ENCODE results near the gene LENG8. TPM values are rescaled to one million over a fixed set of nuclear protein-coding genes. Genes with fewer than 3 reads are reported as not detected.

LENG8 gene
- total RNA-seq, 1 experiment from 2014 or later, result 55.5 TPM

DNA sequence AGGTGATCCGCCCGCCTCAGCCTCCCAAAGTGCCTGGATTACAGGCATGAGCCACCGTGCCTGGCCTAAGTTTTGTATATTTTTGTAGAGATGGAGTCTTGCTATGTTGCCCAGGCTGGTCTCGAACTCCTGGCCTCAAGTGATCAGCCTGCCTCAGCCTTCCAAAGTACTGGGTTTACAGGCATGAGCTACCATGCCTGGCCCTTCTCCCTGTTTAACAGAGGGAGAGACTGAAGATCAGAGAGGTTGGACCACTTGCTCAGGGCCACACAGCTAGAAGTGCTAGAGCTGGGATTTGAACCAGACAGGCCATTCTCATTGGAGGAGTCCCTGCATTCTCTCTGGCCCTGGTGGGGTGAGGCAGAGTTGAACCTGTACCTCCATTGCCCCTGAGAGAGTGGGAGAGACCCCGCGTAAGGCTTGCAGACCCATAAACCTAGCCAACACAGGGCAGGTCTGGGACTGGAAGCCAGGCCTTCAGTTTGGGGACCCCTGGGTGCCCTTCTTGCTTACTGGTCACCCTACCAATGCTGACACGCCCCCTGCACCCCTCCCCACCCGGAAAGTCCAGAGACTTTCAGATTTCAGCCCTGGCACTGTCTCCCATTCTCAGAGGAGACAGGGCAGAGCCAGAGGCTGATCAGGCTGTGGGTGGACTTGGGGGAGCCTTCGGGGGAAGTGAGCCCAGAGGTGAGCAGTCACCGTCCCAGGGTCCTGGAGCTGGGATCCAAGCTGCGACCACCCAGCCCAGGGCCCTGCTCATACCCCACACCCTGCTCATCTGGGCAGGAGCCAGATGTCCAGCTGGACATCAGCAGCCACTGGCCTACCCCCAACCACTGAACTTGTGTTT lies 20.4 kb upstream of the LENG8 start:
- POLR2A ChIA-PET (ENCODE audit: unreplicated experiment), result no interaction called here
- DNase-seq (no peak), ATAC-seq (no peak)
- CTCF ChIA-PET, result no interaction called here
- H3K4me3 ChIP-seq (ENCODE audit: low read length), result no peak overlapping the region
- H3K9me3 ChIP-seq (ENCODE audit: low read length), result no peaks in the 10 kb centered on the region
- intact Hi-C loops (cut with micrococcal nuclease), result no loop called here
- H3K9me2 ChIP-seq (replicated peaks; ENCODE audit: low read length), result no peaks in the 10 kb centered on the region
- peaks cover 34% of the 10 kb centered on the region for H3K4me1 ChIP-seq (ENCODE audit: insufficient read depth, low read length)
- TF ChIP-seq CTCF (conservative IDR thresholded peaks at IDR 0.05; ENCODE audit: low read depth, low read length) (no peak), EZH2phosphoT487 (IDR thresholded peaks at IDR 0.05; ENCODE audit: borderline replicate concordance, low read length) (no peak)
- H4K20me1 ChIP-seq (ENCODE audit: low read length), result no peaks in the 10 kb centered on the region
- no TSS peak for BruUV-seq (replicated peaks)
- H3F3A ChIP-seq (ENCODE audit: low read length, unreplicated experiment), result no peaks in the 10 kb centered on the region
- H3K9ac ChIP-seq (ENCODE audit: low read length), result no peak overlapping the region
- no peaks in the 10 kb centered on the region for H3K79me2 ChIP-seq (ENCODE audit: low read length)
- no peak overlapping the region for H2AFZ ChIP-seq (ENCODE audit: low read length)
- H3K27ac ChIP-seq (ENCODE audit: low read length), result no peak overlapping the region
- H3K4me2 ChIP-seq (ENCODE audit: low read length), result no peak overlapping the region
- peaks cover 6% of the 10 kb centered on the region; the same call in 1 of the 2 replicates for H3K27me3 ChIP-seq (ENCODE audit: low read length)
- no peaks in the 10 kb centered on the region for H3K36me3 ChIP-seq (ENCODE audit: low read depth, low read length)

DNA sequence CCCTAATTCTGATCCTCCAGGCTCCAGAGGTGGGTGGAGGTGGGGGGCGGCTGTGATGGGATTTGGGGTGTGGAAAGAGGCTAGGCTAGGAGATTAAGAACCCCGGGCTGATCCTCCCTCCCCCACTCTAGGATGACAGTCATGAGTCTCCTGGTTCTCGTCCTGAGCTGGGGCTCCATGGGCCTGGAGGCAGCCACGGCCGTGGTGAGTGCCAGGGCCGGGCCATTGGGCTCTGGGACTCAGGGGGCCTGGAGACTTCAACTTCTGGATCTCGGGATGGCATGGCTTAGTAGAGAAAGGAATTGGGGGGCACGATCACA lies 19.9 kb upstream of the LENG8 start:
- POLR2A ChIA-PET (ENCODE audit: unreplicated experiment), result no interaction called here
- H3K27me3 ChIP-seq (ENCODE audit: low read length), result peaks cover 6% of the 10 kb centered on the region; the same call in 1 of the 2 replicates
- H3K4me2 ChIP-seq (ENCODE audit: low read length), result no peak overlapping the region
- intact Hi-C loops (cut with micrococcal nuclease), result no loop called here
- CTCF ChIA-PET, result interaction anchor here (0.5 to 0.6 kb wide), 2 partner anchors 38 to 861 kb away, joined by 3 to 7 read pairs; no protein-coding TSS in a partner anchor
- no peak overlapping the region for H3K27ac ChIP-seq (ENCODE audit: low read length)
- DNase-seq, result no peak
- H3K9me2 ChIP-seq (replicated peaks; ENCODE audit: low read length), result no peaks in the 10 kb centered on the region
- no peaks in the 10 kb centered on the region for H3K36me3 ChIP-seq (ENCODE audit: low read depth, low read length)
- H3K9ac ChIP-seq (ENCODE audit: low read length), result no peak overlapping the region
- ATAC-seq, result no peak
- H3F3A ChIP-seq (ENCODE audit: low read length, unreplicated experiment), result no peaks in the 10 kb centered on the region
- no peaks in the 10 kb centered on the region for H3K79me2 ChIP-seq (ENCODE audit: low read length)
- BruUV-seq (replicated peaks), result no TSS peak
- no peak overlapping the region for H3K4me3 ChIP-seq (ENCODE audit: low read length)
- no peak overlapping the region for H2AFZ ChIP-seq (ENCODE audit: low read length)
- TF ChIP-seq EZH2phosphoT487 (IDR thresholded peaks at IDR 0.05; ENCODE audit: borderline replicate concordance, low read length), result no peak
- no peak for TF ChIP-seq EZH2 (IDR thresholded peaks at IDR 0.05; ENCODE audit: low read length, unreplicated experiment)
- no peak for TF ChIP-seq CTCF (conservative IDR thresholded peaks at IDR 0.05; ENCODE audit: low read depth, low read length)
- no peaks in the 10 kb centered on the region for H4K20me1 ChIP-seq (ENCODE audit: low read length)
- H3K4me1 ChIP-seq (ENCODE audit: insufficient read depth, low read length), result peaks cover 34% of the 10 kb centered on the region
- no peaks in the 10 kb centered on the region for H3K9me3 ChIP-seq (ENCODE audit: low read length)

Data from PC-3 (cell line).